ENCODE data around the gene ACCSL. TPM values are rescaled to one million over a fixed set of nuclear protein-coding genes. Genes with fewer than 3 reads are reported as not detected.
A peak's percentile ranks its signal among the peaks of the same experiment; 100 is the strongest.

Gene ACCSL
- total and polyA plus RNA-seq, 7 experiments from 2014 or later, result not detected

- POLR2A ChIA-PET, result no interaction called here
- CTCF ChIA-PET, result no interaction called here
- Mint-ChIP-seq H3K4me3 (peak overlapping the region in 5 of 10 donors; percentile 9 to 56 (median 46)), H3K27me3 (peaks cover 0 to 3% (median 0%) of the 10 kb centered on the region in 5 donors), H3K4me1 (peaks cover 32 to 72% (median 54%) of the 10 kb centered on the region in 7 donors), H3K9me3 (no peaks in the 10 kb centered on the region), H3K36me3 (peaks cover 0 to 4% (median 2%) of the 10 kb centered on the region in 5 donors), H3K27ac (peak overlapping the region in 1 of 9 donors; percentile 10)
- intact Hi-C loops (cut with micrococcal nuclease), result loop anchor here (5.0 to 10.0 kb wide), 6 partner anchors 187 to 1259 kb away; partner anchors contain the start of gene HSD17B12 (in 2 of the 2)
- DNase-seq (no peak), ATAC-seq (no peak)
- no peak overlapping the region for H3K27ac ChIP-seq (ENCODE audit: low read depth, low read length)
- no peaks in the 10 kb centered on the region for H3K9me3 ChIP-seq (ENCODE audit: control insufficient read depth in 2 of 3, low read length in 3 of 3)
- no peaks in the 10 kb centered on the region for H3K36me3 ChIP-seq (ENCODE audit: control insufficient read depth in 2 of 3, insufficient read depth in 3 of 3, low read length in 3 of 3)
- no peak overlapping the region for H3K4me3 ChIP-seq (ENCODE audit: low read length)
- no peaks in the 10 kb centered on the region for H3K27me3 ChIP-seq (ENCODE audit: control insufficient read depth in 2 of 2, insufficient read depth in 2 of 2, low read length in 2 of 2)
- peaks cover 9 to 15% of the 10 kb centered on the region in 2 donors for H3K4me1 ChIP-seq (ENCODE audit: control insufficient read depth in 2 of 2, insufficient read depth in 2 of 2, low read length in 2 of 2)
These were observed 50.0 kb downstream of the ACCSL start for GRCh38 chr11:44097821-44098220.

- Mint-ChIP-seq H3K27me3 (no peaks in the 10 kb centered on the region), H3K4me3 (no peak overlapping the region), H3K36me3 (peaks cover 0 to 6% (median 5%) of the 10 kb centered on the region in 5 donors), H3K27ac (peak overlapping the region in 1 of 9 donors; percentile 63), H3K4me1 (peaks cover 25 to 73% (median 48%) of the 10 kb centered on the region in 7 donors), H3K9me3 (no peaks in the 10 kb centered on the region)
- no peaks in the 10 kb centered on the region for H3K9me3 ChIP-seq (ENCODE audit: control insufficient read depth in 2 of 3, low read length in 3 of 3)
- no peak overlapping the region for H3K4me3 ChIP-seq (ENCODE audit: low read length)
- no peak for DNase-seq
- ChIA-PET CTCF (interaction anchor here (0.7 to 1.2 kb wide), 2 partner anchors 10 to 13 kb away, joined by 3 to 4 read pairs; no protein-coding TSS in a partner anchor), POLR2A (no interaction called here)
- ATAC-seq, result no peak
- H3K27ac ChIP-seq (ENCODE audit: low read depth, low read length), result no peak overlapping the region
- peaks cover 5 to 7% of the 10 kb centered on the region in 2 donors for H3K4me1 ChIP-seq (ENCODE audit: control insufficient read depth in 2 of 2, insufficient read depth in 2 of 2, low read length in 2 of 2)
- intact Hi-C loops (cut with micrococcal nuclease), result no loop called here
- H3K27me3 ChIP-seq (ENCODE audit: control insufficient read depth in 2 of 2, insufficient read depth in 2 of 2, low read length in 2 of 2), result no peaks in the 10 kb centered on the region
- H3K36me3 ChIP-seq (ENCODE audit: control insufficient read depth in 2 of 3, insufficient read depth in 3 of 3, low read length in 3 of 3), result no peaks in the 10 kb centered on the region
These were observed 53.3 kb downstream of the ACCSL start for GRCh38 chr11:44101098-44101497.

GRCh38 chr11:44104481-44105294, 56.9 kb downstream of the ACCSL start:
- no peak overlapping the region for H3K4me3 ChIP-seq (ENCODE audit: low read length)
- H3K4me3 Mint-ChIP-seq, result no peak overlapping the region
- H3K36me3 ChIP-seq (ENCODE audit: control insufficient read depth in 2 of 3, insufficient read depth in 3 of 3, low read length in 3 of 3), result peaks cover 0 to 15% (median 0%) of the 10 kb centered on the region in 3 experiments
- intact Hi-C loops (cut with micrococcal nuclease), result no loop called here
- DNase-seq (no peak), ATAC-seq (no peak)
- H3K9me3 Mint-ChIP-seq, result no peaks in the 10 kb centered on the region
- no peaks in the 10 kb centered on the region for H3K27me3 Mint-ChIP-seq
- no peak overlapping the region for H3K27ac ChIP-seq (ENCODE audit: low read depth, low read length)
- H3K9me3 ChIP-seq (ENCODE audit: control insufficient read depth in 2 of 3, low read length in 3 of 3), result no peaks in the 10 kb centered on the region
- H3K27me3 ChIP-seq (ENCODE audit: control insufficient read depth in 2 of 2, insufficient read depth in 2 of 2, low read length in 2 of 2), result no peaks in the 10 kb centered on the region
- H3K27ac Mint-ChIP-seq, result no peak overlapping the region
- H3K4me1 ChIP-seq (ENCODE audit: control insufficient read depth in 2 of 2, insufficient read depth in 2 of 2, low read length in 2 of 2), result no peaks in the 10 kb centered on the region
- peaks cover 11 to 47% (median 35%) of the 10 kb centered on the region in 7 donors for H3K4me1 Mint-ChIP-seq
- POLR2A ChIA-PET, result no interaction called here
- peaks cover 0 to 22% (median 10%) of the 10 kb centered on the region in 5 donors for H3K36me3 Mint-ChIP-seq
- CTCF ChIA-PET, result interaction anchor here (1.2 to 2.8 kb wide), 3 partner anchors 10 to 12 kb away, joined by 3 to 16 read pairs (median 4); partner anchors contain the start of gene EXT2

- no peak overlapping the region for H3K4me3 Mint-ChIP-seq
- peaks cover 9 to 23% (median 16%) of the 10 kb centered on the region in 7 donors for H3K4me1 Mint-ChIP-seq
- H3K36me3 Mint-ChIP-seq, result peaks cover 6 to 39% (median 13%) of the 10 kb centered on the region in 5 donors
- no peaks in the 10 kb centered on the region for H3K9me3 ChIP-seq (ENCODE audit: control insufficient read depth in 2 of 3, low read length in 3 of 3)
- DNase-seq (no peak), ATAC-seq (no peak)
- no peaks in the 10 kb centered on the region for H3K27me3 Mint-ChIP-seq
- H3K9me3 Mint-ChIP-seq, result no peaks in the 10 kb centered on the region
- CTCF ChIA-PET, result no interaction called here
- intact Hi-C loops (cut with micrococcal nuclease), result no loop called here
- H3K4me1 ChIP-seq (ENCODE audit: control insufficient read depth in 2 of 2, insufficient read depth in 2 of 2, low read length in 2 of 2), result no peaks in the 10 kb centered on the region
- POLR2A ChIA-PET, result no interaction called here
- no peaks in the 10 kb centered on the region for H3K27me3 ChIP-seq (ENCODE audit: control insufficient read depth in 2 of 2, insufficient read depth in 2 of 2, low read length in 2 of 2)
- H3K36me3 ChIP-seq (ENCODE audit: control insufficient read depth in 2 of 3, insufficient read depth in 3 of 3, low read length in 3 of 3), result peaks cover 0 to 29% (median 4%) of the 10 kb centered on the region in 3 experiments
- no peak overlapping the region for H3K27ac ChIP-seq (ENCODE audit: low read depth, low read length)
- H3K27ac Mint-ChIP-seq, result no peak overlapping the region
- no peak overlapping the region for H3K4me3 ChIP-seq (ENCODE audit: low read length)
These were observed 60.5 kb downstream of the ACCSL start for GRCh38 chr11:44108260-44108659.

Other genes with a start within 250 kb of the ACCSL start
- 10 to 100 TPM; 28.9 to 32.8 (median 30.2) TPM for gene ALKBH3, start 167.2 kb upstream of the ACCSL start, total RNA-seq
- 10 to 100 TPM; 39.1 to 43.2 TPM for gene ALKBH3, start 167.2 kb upstream of the ACCSL start, polyA plus RNA-seq
- gene C11orf96, start 105.3 kb upstream of the ACCSL start, total RNA-seq, result 1 to 10 TPM in 1 of 5 experiments, under 1 TPM in 2, not detected in 2; 0.36 to 1.5 (median 0.64) TPM
- gene C11orf96, start 105.3 kb upstream of the ACCSL start, polyA plus RNA-seq, result not detected
- 10 to 100 TPM; 25.1 to 79.2 (median 57.6) TPM for gene ACCS, start 18.3 kb downstream of the ACCSL start, total RNA-seq
- 1 to 10 TPM; 1.4 to 3.1 TPM for gene ACCS, start 18.3 kb downstream of the ACCSL start, polyA plus RNA-seq
- 10 to 100 TPM; 27.2 to 33.4 (median 30.7) TPM for gene EXT2, start 47.7 kb downstream of the ACCSL start, total RNA-seq
- gene EXT2, start 47.7 kb downstream of the ACCSL start, polyA plus RNA-seq, result 10 to 100 TPM; 39.6 to 43.9 TPM

Data from naive thymus-derived CD4-positive, alpha-beta T cell (primary cell).